HG03342 (cell line): Measurements from ENCODE around the gene ARPC3.
A peak's percentile ranks its signal among the peaks of the same experiment; 100 is the strongest.
"Not testable (repeated sequence)": the region's sequence is repeated elsewhere in the genome, so short reads cannot be mapped to it uniquely, and the experiment has no call there.

ENCODE experiments used
- ATAC-seq: cut with Tn5 transposase; IDR thresholded peaks from one replicate; pipeline ENCODE4 v1.9.1; 2021; ENCODE audit warnings: mild to moderate bottlenecking, moderate library complexity; ENCODE audit not compliant: unreplicated experiment

Gene ARPC3

DNA sequence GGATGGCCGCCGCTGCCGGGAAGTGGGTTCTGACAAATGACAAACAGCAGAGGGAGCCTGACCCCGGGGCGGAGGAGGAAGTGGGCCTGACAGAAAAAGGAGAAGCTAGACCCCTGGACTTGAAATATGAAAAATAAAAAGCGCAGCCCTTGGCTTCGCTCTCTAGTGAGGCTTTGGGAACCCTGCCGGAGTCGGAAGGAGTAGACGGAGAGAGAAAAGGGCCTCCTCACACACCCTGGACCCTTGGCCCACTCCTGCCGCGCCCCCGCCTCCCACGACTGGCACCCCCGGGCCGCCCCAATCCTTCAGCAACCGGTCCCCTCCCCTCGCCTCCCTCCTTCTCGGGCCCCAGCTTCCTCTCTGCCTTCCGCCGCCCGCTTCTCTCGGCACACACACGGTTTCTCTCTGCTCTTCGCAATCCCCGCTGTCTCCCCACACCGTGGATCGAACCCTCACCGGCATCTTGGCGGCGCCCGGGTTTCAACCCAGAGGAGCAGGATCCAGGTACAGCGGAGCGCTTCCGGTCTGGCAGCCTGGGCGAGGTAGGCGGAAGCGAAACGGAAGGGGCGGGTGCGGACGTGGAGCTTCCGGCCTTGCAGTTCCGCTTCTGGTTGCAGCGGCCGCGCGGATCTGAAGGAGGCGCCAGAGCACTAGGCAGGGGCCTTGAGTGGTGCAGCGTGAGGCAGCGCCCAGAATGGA, at the start of gene ARPC3:
Gene ARPC3 (minus strand): TSS at position 539 of the 699 bp plus-strand sequence. CDS start 77 bp downstream, at position 462.
- ATAC-seq: peak; percentile 94

DNA sequence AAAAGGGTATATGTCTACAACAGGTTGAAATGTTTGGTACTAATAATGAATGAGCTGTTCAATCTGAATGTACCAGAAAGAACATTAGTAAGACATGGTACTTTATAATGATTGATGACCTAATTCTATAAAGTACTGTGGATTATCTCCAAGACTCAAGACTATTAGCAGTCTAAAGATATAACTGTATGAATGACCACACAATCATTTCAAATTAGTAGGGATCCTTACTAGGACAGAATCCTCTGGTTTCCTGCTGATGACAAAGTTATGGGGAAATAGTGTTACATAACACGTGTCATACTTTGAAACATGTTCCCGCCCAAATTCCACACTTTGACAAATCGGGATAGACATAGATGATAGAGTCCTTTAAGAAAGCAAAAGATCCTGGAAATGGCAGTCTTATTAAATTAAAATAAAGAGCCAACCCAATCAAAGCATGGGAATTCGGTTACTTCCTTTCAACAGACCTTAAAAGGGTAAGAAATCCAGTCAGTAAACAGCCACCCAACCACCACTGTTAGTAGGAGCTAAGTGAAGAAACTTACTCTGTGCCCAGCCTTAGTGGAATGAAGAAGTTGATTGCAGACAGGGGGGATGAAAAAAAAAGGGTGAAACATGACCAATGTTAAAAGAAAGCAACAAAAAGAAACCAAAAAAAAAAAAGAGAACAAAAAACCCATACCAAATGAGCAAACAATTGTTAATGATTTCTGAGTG, 49.0 kb upstream of the ARPC3 start:
- no peak for ATAC-seq

DNA sequence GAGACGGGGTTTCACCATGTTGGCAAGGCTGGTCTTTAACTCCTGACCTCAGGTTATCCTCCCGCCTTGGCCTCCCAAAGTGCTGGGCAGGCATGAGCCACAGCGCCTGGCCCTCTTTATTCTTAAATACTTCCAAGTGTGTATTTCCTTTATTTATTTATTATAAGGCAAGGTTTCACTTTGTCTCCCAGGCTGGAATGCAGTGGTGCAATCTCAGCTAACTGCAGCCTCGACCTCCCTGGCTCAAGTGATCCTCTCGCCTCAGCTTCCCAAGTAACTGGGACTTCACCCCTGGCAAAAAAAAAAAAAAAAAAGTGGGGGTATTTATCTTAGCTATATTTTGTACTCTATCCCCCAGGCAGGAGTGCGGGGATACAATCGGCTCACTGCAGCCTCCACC, 25.3 kb upstream of the ARPC3 start:
- ATAC-seq: no peak

DNA sequence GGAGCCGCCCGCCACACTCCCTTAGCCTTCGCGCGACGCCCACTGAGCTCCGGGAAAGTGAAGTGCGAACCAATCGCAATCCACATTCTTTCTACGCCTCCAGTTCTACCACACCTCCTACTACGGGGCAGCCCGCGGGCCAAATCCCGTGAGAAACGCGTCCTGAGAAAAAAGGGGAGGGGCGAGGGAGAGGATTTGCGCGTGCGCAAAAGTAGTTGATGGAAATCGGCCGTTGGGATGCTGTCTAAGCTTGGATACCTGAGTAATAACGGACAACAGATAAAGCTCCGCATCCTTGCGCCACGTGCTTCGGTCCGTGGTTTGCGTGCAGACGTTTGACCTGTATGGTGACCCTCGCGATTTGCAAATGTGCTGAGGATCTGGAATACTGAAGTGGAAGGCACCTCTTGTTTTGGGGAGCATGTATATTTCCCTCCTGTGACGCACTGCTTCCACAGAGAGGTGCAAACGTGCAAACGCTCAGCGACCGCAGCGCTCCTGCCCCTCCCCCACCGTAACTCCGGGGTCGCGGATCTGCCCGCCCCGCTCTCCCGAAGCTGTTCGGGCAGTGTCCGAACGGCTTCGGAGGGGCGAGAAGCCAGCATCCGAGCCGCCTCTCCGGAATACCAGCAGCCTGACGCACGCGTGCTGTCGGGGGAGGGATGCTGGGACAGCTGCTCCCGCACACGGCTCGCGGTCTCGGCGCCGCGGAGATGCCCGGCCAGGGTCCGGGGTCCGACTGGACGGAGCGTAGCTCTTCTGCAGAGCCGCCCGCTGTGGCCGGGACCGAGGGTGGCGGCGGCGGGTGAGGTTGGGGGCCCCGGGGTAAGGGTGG, 18.3 kb upstream of the ARPC3 start, which contains the start of the genes FAM216A and GPN3:
Gene FAM216A (plus strand): TSS at position 632 of the 835 bp plus-strand sequence. CDS start 31 bp downstream, at position 663.
Gene GPN3 (minus strand): TSS at position 44 of the 835 bp plus-strand sequence. CDS start 54 bp downstream, outside the sequence.
- peak; percentile 61 for ATAC-seq

DNA sequence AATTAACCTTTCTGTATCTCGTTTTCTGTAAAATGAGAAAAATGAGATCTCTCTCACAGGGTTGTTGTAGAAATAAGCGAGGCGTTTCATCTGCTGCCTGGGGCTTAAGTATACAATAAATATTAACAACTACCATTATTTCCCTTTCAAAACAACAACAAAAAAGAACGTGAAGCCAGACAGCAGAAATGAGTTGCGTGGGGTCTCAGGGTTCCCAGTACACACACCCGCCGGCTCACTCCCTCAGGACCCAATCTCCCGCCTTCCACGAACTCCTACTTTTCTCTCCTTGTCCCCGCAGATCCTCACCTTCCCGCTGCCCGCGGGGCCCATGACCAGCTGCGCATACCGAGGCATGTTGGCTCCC, 17.7 kb upstream of the ARPC3 start:
- ATAC-seq: no peak

DNA sequence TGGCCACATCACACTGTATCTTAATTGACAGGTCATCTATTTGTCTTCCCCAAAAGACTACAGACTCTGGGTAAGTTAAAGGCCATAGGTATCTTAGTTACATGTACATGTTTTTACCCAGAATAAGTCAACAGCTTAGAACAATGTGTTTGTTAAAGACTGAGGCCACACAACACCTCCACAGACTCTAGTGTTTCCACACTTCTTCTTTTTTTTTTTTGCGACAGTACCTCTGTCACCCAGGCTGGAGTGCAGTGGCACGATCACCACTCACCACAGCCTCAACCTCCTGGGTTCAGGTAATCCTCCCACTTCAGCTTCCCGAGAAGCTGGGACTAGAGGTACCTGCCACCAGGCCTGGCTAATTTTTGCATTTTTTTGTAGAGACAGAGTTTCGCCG, 16.7 kb upstream of the ARPC3 start:
- no peak for ATAC-seq

DNA sequence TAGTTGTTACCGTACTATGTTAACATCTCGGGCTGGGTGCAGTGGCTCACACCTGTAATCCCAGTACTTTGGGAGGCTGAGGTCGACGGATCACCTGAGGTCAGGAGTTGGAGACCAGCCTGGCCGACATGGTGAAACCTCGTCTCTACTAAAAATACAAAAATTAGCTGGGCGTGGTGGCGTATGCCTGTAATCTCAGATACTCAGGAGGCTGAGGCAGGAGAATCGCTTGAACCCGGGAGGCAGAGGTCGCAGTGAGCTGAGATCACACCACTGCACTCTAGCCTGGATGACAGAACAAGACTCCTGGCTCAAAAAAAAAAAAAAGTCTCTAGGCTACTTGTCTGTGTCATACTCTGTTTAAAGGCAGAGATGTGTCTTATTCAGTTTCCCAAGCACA, 15.6 kb upstream of the ARPC3 start:
- not testable (repeated sequence) for ATAC-seq

DNA sequence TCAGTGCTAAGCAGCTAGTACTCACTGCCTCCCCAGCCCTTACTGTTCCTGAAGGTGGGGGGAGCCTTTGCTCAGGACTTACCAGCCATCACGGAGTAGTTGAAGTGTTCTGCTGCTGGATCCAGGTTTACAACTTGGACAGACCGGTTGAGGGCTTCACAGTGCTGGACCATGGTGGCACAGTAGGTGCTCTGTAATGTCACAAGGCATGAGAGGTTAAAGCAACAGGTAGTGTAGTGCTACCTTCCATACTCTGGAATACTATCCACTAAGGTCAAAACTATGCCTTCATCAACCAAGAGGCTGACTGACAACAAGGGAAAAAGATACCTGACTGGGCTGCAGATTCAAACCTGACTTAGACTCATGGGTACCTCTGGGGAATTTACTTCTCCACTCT, 14.9 kb upstream of the ARPC3 start:
- ATAC-seq: no peak

DNA sequence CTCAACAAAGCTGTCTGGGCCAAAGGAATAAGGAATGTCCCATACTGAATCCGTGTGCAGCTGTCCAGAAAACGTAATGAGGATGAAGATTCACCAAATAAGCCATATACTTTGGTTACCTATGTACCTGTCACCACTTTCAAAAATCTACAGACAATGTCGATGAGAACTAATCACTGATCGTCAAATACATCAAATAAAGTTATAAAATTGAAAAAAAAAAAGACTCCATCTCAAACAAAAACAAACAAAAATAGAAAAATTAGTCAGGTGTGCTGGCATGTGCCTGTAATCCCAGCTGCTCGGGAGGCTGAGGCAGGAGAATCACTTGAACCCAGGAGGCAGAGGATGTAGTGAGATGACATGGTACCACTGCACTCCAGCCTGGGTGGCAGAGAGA, 11.1 kb upstream of the ARPC3 start:
- ATAC-seq: not testable (repeated sequence)

DNA sequence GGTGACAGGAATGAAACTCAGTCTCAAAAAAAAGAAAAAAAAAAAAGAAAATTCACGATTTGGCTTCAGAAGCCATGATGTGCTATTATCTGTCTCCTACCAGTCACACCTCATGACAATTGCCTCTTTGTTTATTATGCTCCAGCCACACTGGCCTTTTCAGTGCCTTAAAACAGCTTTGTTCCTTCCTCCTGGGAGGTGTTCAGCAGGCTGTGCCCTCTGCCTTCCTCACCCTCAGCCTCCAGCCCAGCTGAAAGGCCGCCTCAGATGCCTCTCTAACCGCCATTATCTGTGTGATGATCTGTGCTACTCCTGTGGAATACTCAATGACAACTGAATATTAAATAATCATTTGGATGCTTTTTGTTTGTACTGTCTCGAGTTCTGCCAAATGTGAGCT, 8.6 kb upstream of the ARPC3 start:
- ATAC-seq: no peak

DNA sequence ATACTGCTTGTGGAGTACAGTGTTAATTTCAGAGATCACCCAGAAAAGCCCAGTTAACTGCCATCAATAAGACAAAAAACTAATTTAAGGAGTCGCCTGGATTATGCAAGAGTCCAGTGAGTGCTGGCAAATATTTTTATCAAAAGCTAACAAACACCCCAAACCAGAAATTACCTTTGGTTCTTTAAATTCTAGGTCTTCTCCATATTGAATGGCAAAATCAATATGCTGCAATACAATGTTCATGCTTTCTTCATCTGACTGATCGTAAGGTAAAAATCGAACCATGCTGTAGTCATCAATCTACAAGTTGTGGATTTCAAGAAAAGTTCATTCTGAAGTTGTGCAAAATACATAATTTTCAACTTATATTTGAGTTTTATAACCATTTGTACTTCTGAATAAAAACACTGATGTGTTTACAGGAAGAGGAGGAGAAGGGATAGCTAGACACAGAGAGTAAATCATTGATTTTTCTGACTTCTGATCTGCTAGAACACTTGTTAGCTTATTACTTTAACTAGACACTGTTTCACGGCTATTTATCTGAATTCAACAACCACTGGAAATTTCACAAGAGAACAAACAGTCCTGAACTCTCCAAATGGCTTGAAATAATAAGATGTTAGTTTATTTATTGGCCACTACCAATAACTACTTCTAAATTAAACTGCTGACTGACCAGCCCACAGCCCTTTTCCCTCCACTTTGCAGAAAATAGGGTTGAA, 3.6 kb upstream of the ARPC3 start:
- no peak for ATAC-seq

DNA sequence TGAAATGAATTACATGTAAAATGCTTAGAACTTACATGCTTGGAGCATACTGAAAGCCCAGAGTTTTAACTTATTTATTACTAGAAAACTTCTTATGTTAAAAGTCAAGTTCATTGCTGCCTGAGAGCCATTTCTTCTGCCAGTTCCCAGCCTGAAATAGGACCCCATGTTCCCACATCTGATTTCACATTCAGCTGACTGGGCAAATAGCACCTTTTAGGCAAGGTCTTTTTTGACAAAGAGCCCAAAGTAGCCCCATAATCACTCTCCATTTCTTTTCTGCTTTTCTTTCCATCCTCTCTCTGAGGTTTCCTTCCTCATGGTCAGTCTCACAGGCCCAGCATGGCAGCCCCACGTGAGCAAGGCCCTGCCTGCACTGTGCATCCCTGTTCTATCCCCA, 1.1 kb upstream of the ARPC3 start:
- no peak for ATAC-seq

DNA sequence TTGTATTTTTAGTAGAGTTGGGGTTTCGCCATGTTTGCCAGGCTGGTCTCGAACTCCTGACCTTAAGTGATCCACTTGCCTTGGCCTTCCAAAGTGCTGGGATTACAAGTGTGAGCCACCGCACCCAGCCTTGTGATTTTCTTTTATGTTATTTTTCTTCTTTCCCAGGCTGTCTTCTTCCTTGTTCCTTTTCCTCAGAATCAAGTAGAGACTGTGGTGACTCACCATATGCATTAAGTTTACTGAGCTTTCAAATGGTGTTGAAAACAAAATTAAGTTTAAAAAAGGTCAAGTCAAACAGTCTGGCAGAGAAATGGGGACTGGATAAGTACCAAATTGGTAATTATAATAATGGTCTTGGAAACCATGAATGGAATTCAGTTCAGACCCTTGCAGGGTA, 5.7 kb downstream of the ARPC3 start:
- no peak for ATAC-seq

DNA sequence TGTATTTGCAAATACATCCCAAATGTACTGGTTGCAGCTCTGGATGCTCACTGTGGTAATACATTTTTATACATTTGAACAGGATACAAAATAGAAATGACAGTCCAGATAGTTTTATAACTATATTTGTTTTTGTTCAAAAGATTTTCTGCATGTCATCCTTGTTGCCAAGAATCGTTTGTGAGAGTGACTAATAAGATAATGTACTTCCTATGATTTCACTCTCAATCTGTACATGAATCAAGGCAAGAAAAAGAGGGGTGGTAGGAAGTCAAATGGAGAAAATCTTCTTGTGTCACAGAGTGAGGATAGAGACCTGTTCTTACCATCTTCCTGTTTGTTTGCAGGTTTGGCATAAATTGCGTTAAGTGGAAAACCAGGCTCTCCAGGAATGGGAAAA, 13.9 kb downstream of the ARPC3 start:
- ATAC-seq: no peak

DNA sequence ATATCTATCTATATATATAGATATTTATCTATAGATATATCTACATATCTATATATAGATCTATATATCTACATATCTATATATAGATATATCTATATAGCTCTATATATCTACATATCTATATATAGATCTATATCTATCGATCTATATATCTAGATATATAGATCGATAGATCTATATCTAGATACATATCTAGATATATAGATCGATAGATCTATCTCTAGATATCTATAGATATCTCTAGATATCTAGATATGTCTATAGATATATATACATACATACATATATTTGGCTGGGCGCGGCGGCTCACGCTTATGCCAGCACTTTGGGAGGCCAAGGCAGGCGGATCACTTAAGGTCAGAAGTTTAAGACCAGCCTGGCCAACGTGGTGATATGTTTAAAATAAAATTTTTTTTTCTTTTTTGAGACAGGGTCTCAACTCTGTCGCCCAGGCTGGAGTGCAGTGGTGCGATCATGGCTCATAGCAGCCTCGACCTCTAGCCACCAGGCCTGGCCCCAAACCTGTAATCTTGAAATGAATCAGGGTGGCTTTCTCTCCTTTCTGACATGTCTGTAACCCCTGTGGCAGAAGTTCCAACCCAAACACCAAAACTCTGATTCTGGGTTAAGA, 18.1 kb downstream of the ARPC3 start:
- no peak for ATAC-seq

DNA sequence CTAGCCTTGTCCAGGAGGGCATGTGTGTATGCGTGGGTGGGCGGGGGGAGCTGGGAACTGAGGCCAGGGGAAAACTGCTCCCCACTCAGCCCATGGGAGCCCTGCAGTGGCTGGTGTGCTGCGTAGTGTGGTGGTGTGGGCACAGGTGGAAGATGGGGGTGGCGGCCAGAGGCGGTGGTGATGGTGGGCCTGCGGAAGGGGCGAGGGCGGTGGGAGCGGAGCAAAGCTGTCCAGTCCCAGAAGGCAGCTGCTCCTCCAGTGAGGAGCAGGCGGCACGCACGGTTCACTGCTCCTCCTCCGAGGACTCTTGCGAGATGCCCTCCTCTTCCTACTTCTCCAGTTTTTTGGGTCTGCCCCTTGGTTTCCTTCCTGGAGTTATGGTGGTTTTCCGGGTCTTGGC, 20.5 kb downstream of the ARPC3 start:
- ATAC-seq: not testable (repeated sequence)

DNA sequence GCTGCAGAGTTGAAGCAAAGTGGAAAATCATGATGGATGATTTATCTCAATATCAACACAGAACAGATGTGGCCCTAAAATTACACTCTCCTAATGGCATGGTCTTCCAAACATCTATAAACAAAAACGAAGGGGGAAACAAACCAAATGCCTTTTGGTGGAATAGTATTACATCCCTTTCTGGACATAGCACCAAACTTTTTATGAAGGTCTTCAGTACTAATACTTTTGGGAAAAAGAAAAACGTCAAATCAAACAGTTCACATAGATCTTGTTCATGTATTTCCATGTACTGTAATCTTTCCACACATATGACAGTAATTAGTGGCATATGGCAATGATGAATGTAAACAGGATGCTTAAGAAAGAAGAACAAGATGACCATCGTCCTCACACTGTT, 23.7 kb downstream of the ARPC3 start:
- no peak for ATAC-seq

DNA sequence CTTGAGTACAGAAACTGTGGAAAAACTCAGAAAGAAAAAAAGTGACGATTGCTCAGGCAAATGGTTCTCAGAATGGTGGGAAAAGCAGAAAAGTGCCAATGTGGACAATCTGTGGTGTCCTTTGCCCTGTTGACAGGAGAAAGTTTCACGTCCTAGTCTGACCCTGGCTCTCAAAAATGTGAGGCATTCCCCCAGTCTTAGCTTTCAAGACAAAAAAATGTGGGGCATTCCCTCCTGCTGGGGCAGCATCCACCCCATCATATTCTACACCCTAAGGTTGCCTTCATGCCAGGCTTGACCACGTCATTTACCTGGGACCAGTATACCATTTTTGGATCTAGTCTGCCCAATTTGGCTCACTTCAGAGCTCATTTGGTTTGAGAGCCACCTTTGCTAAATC, 25.9 kb downstream of the ARPC3 start:
- no peak for ATAC-seq

DNA sequence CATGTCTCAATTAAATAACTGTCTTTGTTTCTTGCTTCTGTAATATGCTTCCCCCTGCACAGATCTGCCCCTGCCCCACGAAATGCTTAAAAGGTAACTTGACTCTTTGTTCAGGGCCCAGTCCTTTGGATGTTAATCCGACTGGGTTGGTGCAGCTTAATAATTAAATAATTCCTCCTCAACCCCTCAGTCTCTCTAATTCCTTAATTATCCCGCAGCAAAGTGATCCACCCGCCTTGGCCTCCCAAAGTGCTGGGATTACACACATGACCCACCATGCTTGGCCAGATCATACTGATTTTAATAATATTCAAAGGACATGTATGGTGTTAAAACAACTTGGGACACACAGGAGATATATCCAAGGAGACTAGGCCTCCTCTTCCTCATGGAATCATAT, 28.4 kb downstream of the ARPC3 start:
- no peak for ATAC-seq

DNA sequence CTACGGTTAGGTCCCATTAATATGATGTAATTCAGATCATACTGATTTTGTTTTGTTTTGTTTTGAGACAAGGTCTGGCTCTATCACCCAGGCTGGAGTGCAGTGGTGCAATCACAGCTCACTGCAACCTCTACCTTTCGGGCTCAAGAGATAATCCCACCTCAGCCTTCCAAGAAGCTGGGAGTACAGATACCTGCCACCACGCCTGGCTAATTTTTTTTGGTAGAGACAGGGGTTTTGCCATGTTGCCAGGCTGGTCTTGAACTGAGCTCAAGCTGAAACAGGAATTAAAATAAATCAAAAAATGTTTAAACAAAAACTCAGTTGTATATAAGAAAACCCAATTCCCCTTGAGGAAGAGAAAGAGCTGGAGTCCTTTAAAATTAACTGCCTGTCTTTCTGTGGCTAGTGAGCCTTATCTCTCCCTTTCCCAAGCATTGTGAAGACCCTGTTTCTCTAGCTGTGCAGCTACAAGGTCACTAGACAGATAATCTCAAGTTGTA, 28.9 kb downstream of the ARPC3 start:
- no peak for ATAC-seq
